Measurements from ENCODE around the gene PHKA1.

GRCh38 chrX:72712094-72712755 is 1.9 kb downstream of the PHKA1 start:
- no peak for TF ChIP-seq SP1 (IDR thresholded peaks at IDR 0.05)
- TF ChIP-seq CTCF (IDR thresholded peaks at IDR 0.05; ENCODE audit: low read depth, low read length, missing input control) = no peak

All from liver (tissue), 3 donors.